Activated CD8-positive, alpha-beta T cell treated with anti-CD3 and anti-CD28 coated beads, Interleukin-2, amount 10 ng/mL, durations not matched to agents 7 days and 5 days (primary cell): ENCODE measurements around the gene PHF19. TPM values are rescaled to one million over a fixed set of nuclear protein-coding genes. Genes with fewer than 3 reads are reported as not detected.

Experiments used
- ATAC-seq: fragments of 150-1000 bp; cut with Tn5 transposase; one replicate; pipeline ENCODE4 v1.10.0; 2021; ENCODE audit warnings: moderate library complexity
- CTCF ChIA-PET: fragments of 350-600 bp; sonication (Branson Sonifier 250); formaldehyde crosslinking; loops from one replicate; lab custom pipeline; 2021; ENCODE audit warnings: antibody characterized with exemption; lab: Charles Lee
- POLR2A ChIA-PET: fragments of 350-600 bp; sonication (Branson Sonifier 250); formaldehyde crosslinking; loops from one replicate; lab custom pipeline; 2021; ENCODE audit warnings: antibody characterized with exemption; lab: Charles Lee
- DNase-seq: peaks from one replicate; pipeline ENCODE4 v3.0.0-alpha.2; 2020
- H3K27ac Mint-ChIP-seq: one replicate; pipeline ENCODE4 v1.8.0; 2021; ENCODE audit warnings: mild to moderate bottlenecking, mixed read lengths
- H3K27me3 Mint-ChIP-seq: one replicate; pipeline ENCODE4 v1.8.0; 2021; ENCODE audit warnings: low read depth, mixed read lengths
- H3K36me3 Mint-ChIP-seq: one replicate; pipeline ENCODE4 v1.8.0; 2021; ENCODE audit warnings: low read depth, mixed read lengths
- H3K4me1 Mint-ChIP-seq: one replicate; pipeline ENCODE4 v1.8.0; 2021; ENCODE audit warnings: low read depth, mixed read lengths
- H3K4me3 Mint-ChIP-seq: one replicate; pipeline ENCODE4 v1.8.0; 2021; ENCODE audit warnings: mild to moderate bottlenecking, mixed read lengths
- H3K9me3 Mint-ChIP-seq: one replicate; pipeline ENCODE4 v1.8.0; 2022; ENCODE audit warnings: mixed read lengths; ENCODE audit not compliant: insufficient read depth
- total RNA-seq, 2 experiments: library from RNA; stranded (reverse); gene quantifications; one replicate each; pipeline ENCODE4 v1.2.3, GENCODE V29; 2021

PHF19 gene
- total RNA-seq, 2 experiments from 2014 or later, result 273 to 290 TPM

DNA sequence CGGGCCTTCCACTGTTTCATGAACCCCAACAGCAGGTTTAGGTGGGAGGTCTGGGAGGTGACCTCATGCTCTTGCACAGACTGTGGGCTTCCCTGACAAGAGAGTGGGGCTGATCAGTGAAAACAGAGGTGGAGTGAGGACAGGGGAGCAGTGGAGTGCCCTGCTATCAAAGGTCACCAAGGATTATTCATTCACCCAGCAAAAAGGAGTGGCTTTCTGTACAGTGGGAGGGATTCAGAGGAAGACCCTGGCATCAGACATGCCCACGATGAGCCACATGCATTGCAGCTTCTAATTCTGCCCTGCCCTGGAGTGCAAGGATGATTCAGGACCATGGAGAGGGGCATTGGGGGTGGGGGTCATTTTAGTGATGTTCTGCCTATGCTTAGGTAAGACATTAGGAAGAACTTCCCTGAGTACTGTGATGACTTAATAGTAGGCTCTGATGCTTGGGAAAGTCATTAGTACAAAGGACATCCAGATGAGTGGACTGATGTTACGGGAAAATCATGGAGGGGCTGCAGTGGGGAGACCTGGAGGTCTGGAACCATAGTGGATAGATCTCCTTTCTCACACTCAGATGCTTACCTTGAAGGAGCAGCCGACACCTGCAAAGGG is 36.8 kb upstream of the PHF19 start:
- H3K4me1 Mint-ChIP-seq, result peaks cover 86% of the 10 kb centered on the region
- peaks cover 5% of the 10 kb centered on the region for H3K9me3 Mint-ChIP-seq
- ChIA-PET POLR2A (interaction anchor here (0.6 to 12.2 kb wide), 6 partner anchors 10 to 28 kb away, joined by 3 to 119 read pairs (median 4); partner anchors contain the start of gene TRAF1), CTCF (interaction anchor here (3.6 kb wide), 1 partner anchor 13 kb away, joined by 26 read pairs; the partner anchor contains the start of gene TRAF1)
- peak; percentile 59 for DNase-seq
- H3K27ac Mint-ChIP-seq, result peak overlapping the region; percentile 27
- H3K36me3 Mint-ChIP-seq, result peaks cover 92% of the 10 kb centered on the region
- H3K27me3 Mint-ChIP-seq, result no peaks in the 10 kb centered on the region
- no peak overlapping the region for H3K4me3 Mint-ChIP-seq
- ATAC-seq, result no peak

DNA sequence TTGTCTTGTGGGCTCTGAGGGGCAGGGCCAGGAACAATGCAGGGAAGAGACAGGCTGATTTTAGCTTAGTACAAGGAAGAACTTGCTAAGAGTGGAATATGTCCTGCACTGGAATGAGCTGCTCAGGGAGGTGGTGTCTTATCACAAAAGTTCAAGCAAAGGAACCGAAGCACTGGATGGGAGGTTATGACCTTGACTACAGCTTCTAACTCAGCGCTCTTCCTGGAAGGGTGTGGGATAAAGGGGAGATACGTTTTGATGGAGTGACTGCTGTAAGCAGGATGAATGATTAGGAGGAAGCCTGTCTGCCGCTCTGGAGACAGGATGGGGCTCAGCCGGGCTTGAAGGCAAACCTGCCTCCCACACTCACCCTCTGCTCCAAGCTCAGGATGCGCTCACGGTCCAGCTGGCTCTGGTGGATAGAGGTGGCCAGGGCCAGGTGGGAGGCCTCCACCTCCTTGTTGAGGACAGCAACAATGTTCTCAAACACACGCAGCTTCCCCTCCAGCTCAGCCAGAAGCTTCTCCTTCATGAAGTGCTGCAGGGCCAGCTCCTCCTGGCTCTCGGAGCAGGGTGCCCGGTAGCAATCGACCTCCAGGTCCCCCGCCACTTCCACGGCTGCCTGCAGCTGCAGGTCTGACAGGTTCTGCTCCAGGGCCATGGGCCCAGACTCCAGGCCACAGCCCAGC is 36.1 kb upstream of the PHF19 start:
- ATAC-seq (no peak), DNase-seq (no peak)
- peak overlapping the region; percentile 30 for H3K27ac Mint-ChIP-seq
- H3K36me3 Mint-ChIP-seq, result peaks cover 90% of the 10 kb centered on the region
- H3K27me3 Mint-ChIP-seq, result no peaks in the 10 kb centered on the region
- CTCF ChIA-PET, result no interaction called here
- H3K4me3 Mint-ChIP-seq, result no peak overlapping the region
- POLR2A ChIA-PET, result interaction anchor here (0.6 to 12.2 kb wide), 7 partner anchors 8 to 39 kb away, joined by 3 to 119 read pairs (median 5); partner anchors contain the start of gene TRAF1
- H3K9me3 Mint-ChIP-seq, result peaks cover 5% of the 10 kb centered on the region
- peaks cover 82% of the 10 kb centered on the region for H3K4me1 Mint-ChIP-seq

DNA sequence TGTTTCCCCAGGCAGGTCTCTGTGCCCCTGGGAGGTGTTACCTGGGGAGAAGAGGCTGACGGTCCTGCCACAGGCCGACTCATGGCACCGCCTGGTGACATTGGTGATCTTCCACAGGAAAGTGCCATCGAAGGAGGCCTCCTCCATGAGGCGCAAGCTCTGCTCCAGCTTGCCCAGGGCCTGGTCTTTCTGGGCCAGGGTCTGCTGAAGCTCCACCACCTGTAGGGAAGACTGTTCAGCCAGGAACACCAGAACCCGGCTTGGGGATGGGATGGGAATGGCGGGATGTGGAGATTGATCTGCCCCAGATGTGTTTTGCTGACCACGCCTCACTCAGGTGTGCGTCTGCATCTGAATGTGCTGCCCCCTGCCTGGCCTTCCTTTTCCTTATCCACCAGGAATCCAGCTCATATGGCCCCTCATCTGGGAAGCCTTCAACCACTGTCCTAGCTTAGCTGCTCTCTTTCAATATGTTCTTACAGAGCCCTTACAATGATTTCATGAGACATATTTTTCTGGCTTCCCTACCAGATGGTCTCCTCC is 34.4 kb upstream of the PHF19 start:
- POLR2A ChIA-PET, result interaction anchor here (1.0 to 12.2 kb wide), 6 partner anchors 8 to 36 kb away, joined by 3 to 119 read pairs (median 8); partner anchors contain the start of gene TRAF1
- DNase-seq, result no peak
- Mint-ChIP-seq H3K4me1 (peaks cover 81% of the 10 kb centered on the region), H3K36me3 (peaks cover 89% of the 10 kb centered on the region), H3K27ac (peak overlapping the region; percentile 89), H3K4me3 (no peak overlapping the region), H3K27me3 (no peaks in the 10 kb centered on the region), H3K9me3 (no peaks in the 10 kb centered on the region)
- CTCF ChIA-PET, result interaction anchor here (0.8 to 3.5 kb wide), 3 partner anchors 13 to 24 kb away, joined by 3 to 20 read pairs (median 4); partner anchors contain the start of gene TRAF1
- no peak for ATAC-seq

DNA sequence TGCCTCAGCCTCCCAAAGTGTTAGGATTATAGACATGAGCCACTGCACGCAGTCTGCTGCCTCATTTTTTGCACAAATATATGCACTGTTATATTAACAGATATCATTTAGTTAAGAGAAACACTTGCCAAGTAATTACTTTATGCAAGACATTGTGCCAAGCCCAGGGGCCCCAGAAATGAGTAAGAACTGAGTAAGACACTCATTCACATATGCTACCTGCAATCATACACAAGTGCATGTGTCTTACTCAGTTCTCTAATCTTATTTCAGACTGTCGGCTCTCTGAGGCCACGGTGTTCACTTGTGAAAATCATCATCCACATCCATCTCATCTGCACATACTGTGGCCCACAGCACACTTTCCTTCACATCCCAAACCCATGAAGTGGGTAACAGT is 33.7 kb upstream of the PHF19 start:
- ChIA-PET CTCF (interaction anchor here (1.1 to 3.5 kb wide), 2 partner anchors 14 to 25 kb away, joined by 3 to 20 read pairs; partner anchors contain the start of gene TRAF1), POLR2A (interaction anchor here (1.0 to 12.2 kb wide), 5 partner anchors 9 to 35 kb away, joined by 3 to 119 read pairs (median 7); partner anchors contain the start of gene TRAF1)
- no peaks in the 10 kb centered on the region for H3K9me3 Mint-ChIP-seq
- DNase-seq, result no peak
- peaks cover 91% of the 10 kb centered on the region for H3K36me3 Mint-ChIP-seq
- peak overlapping the region; percentile 89 for H3K27ac Mint-ChIP-seq
- H3K27me3 Mint-ChIP-seq, result no peaks in the 10 kb centered on the region
- no peak for ATAC-seq
- H3K4me3 Mint-ChIP-seq, result no peak overlapping the region
- H3K4me1 Mint-ChIP-seq, result peaks cover 83% of the 10 kb centered on the region

DNA sequence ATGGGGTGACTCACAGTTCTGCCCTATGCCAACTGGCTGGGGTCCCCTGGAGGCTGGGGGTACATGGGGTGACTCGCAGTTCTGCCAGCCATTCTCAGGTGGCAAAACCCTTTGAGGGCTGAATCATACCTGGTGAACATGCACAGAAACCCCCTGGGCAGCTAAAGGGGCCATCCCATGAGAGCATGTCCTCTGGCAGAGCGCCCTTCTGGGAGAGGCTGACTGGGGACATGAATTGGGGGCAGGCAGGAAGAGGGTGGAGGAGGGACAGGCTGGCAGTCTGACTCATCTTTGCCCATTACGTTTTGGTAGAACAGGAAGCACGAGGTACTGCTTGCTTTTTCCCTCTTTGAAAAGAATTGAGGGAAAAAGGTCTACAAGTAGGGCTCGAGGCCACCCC is 32.9 kb upstream of the PHF19 start:
- H3K27me3 Mint-ChIP-seq, result no peaks in the 10 kb centered on the region
- peaks cover 83% of the 10 kb centered on the region for H3K4me1 Mint-ChIP-seq
- peak overlapping the region; percentile 89 for H3K27ac Mint-ChIP-seq
- H3K4me3 Mint-ChIP-seq, result no peak overlapping the region
- peak; percentile 44 for ATAC-seq
- peak; percentile 60 for DNase-seq
- H3K36me3 Mint-ChIP-seq, result peaks cover 94% of the 10 kb centered on the region
- POLR2A ChIA-PET, result interaction anchor here (1.1 to 12.2 kb wide), 6 partner anchors 9 to 34 kb away, joined by 4 to 119 read pairs (median 6); partner anchors contain the start of gene TRAF1
- CTCF ChIA-PET, result interaction anchor here (3.5 kb wide), 1 partner anchor 15 kb away, joined by 20 read pairs; the partner anchor contains the start of gene TRAF1
- H3K9me3 Mint-ChIP-seq, result no peaks in the 10 kb centered on the region

DNA sequence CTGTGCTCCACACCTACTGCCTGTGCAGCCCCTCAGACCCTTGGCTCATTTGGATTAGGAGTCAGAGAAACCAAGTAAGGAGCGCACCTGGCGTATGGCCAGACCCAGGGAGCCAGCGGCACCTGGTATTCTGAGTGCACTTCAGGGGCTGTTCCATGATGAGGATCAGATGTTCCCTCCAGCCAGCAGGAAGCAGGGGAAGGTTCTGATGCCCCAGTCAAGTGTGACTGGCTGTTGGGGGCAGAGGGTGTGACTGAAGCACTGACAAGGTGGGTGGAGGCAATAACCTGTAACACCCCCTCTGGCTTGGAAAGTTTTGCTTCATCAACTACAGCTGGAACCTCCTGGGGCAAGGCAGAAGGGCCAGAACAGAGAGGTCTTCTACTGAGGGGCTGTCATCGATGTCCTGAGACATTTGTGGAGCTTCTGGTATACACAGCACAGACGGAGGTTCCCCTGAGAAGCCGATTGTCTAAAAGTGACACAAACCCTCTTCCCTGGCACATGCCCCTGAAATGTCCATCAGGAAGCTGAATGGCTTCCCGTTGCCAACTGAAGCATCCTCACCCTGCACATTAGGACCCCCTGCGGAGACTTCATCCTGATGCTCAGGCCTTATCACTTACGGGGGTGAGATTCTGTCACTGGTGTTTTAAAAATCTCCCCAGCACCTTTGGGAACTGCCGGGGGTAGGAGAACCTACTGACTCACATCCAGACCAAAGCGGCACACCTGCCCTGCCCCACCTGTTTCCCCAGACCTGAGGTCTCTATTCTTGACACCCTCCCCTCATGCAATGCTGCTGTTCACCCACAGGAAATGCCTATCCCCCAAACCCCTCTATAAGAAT is 28.6 kb upstream of the PHF19 start:
- H3K36me3 Mint-ChIP-seq, result peaks cover 91% of the 10 kb centered on the region
- CTCF ChIA-PET, result interaction anchor here (1.3 to 4.3 kb wide), 5 partner anchors 10 to 76 kb away, joined by 3 to 28 read pairs (median 5); no protein-coding TSS in a partner anchor

DNA sequence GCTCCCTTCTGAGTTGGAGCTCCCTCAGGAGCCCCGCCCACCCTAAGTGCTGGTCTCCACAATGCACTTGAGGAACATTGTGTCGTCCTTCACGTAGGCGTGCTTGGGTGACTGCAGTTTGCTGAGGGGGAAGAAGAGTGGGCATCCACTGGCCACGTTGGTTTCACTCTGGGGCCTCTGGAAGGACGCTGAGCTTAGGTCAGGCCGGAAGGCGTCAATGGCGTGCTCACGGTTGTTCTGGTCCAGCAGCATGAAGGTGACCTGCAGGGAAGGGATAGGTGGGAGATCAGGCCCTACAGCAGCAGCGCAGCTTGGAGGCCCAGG is 28.0 kb upstream of the PHF19 start:
- CTCF ChIA-PET, result interaction anchor here (1.0 to 4.3 kb wide), 8 partner anchors 9 to 76 kb away, joined by 3 to 28 read pairs (median 5); no protein-coding TSS in a partner anchor
- Mint-ChIP-seq H3K4me3 (no peak overlapping the region), H3K27me3 (no peaks in the 10 kb centered on the region), H3K4me1 (peaks cover 90% of the 10 kb centered on the region), H3K27ac (peak overlapping the region; percentile 88), H3K9me3 (no peaks in the 10 kb centered on the region), H3K36me3 (peaks cover 90% of the 10 kb centered on the region)
- no peak for ATAC-seq
- DNase-seq, result no peak
- POLR2A ChIA-PET, result interaction anchor here (1.1 to 6.1 kb wide), 11 partner anchors 9 to 34 kb away, joined by 3 to 72 read pairs (median 9); partner anchors contain the start of genes PHF19 and TRAF1

More for the DNA sequence above, 28.6 kb upstream of the PHF19 start:
- Mint-ChIP-seq H3K4me1 (peaks cover 90% of the 10 kb centered on the region), H3K27ac (peak overlapping the region; percentile 88), H3K9me3 (no peaks in the 10 kb centered on the region), H3K27me3 (no peaks in the 10 kb centered on the region), H3K4me3 (peak overlapping the region; percentile 20)
- DNase-seq (peak; percentile 58), ATAC-seq (peak; percentile 61)
- POLR2A ChIA-PET, result interaction anchor here (1.3 to 6.1 kb wide), 8 partner anchors 9 to 34 kb away, joined by 3 to 72 read pairs (median 20); partner anchors contain the start of genes PHF19 and TRAF1

DNA sequence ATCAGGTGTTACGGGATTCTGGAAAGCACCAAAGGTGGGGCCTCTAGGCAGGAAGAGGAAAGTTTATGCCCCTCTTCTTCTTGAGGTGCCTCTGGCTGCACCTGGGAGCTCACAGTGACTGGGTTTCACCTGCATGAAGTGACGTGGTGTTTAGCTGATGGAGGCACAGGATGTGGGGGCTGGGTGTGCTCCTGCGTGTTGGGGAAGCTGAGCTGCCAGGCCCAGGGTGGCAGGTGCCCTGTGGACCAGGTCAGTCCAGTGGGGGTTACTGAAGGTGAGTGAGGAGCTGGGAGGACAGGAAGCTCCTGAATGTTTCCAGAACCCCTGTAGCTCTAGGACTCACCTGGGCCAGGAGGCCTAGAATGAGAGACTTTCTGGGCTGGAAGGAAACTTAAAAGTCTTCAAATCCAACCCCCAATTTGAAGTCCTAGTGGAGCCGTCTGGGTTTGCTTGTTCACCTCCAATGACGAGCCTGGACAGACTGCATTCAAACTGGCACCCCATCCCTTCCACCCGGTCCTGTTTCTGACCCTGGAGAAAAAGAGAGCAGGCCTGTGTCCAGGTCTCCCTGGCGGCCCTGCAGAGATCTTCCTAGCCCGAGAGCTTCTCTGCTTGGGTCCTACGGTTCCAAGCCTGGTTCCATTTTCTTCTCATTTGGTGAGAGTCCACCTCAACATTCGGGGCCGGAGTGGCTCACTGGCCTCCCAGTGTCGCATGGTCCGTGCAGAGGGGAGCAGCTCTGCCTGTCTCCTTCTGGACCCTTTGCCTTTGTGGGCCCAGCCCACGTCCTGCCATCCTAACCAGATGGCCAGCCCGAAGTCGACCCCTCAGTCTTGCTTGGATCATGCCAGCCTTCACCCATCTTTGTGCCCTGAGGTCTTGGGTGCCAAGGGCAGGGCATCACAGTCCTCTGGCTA is 27.3 kb upstream of the PHF19 start:
- Mint-ChIP-seq H3K9me3 (no peaks in the 10 kb centered on the region), H3K4me1 (peaks cover 90% of the 10 kb centered on the region), H3K27ac (peak overlapping the region; percentile 88), H3K4me3 (no peak overlapping the region), H3K27me3 (no peaks in the 10 kb centered on the region), H3K36me3 (peaks cover 89% of the 10 kb centered on the region)
- ATAC-seq (peak; percentile 55), DNase-seq (peak; percentile 69)
- POLR2A ChIA-PET, result interaction anchor here (0.7 to 6.1 kb wide), 18 partner anchors 8 to 35 kb away, joined by 3 to 72 read pairs (median 5); partner anchors contain the start of genes PHF19 and TRAF1
- CTCF ChIA-PET, result interaction anchor here (0.7 to 4.3 kb wide), 17 partner anchors 9 to 77 kb away, joined by 3 to 28 read pairs (median 4); no protein-coding TSS in a partner anchor

DNA sequence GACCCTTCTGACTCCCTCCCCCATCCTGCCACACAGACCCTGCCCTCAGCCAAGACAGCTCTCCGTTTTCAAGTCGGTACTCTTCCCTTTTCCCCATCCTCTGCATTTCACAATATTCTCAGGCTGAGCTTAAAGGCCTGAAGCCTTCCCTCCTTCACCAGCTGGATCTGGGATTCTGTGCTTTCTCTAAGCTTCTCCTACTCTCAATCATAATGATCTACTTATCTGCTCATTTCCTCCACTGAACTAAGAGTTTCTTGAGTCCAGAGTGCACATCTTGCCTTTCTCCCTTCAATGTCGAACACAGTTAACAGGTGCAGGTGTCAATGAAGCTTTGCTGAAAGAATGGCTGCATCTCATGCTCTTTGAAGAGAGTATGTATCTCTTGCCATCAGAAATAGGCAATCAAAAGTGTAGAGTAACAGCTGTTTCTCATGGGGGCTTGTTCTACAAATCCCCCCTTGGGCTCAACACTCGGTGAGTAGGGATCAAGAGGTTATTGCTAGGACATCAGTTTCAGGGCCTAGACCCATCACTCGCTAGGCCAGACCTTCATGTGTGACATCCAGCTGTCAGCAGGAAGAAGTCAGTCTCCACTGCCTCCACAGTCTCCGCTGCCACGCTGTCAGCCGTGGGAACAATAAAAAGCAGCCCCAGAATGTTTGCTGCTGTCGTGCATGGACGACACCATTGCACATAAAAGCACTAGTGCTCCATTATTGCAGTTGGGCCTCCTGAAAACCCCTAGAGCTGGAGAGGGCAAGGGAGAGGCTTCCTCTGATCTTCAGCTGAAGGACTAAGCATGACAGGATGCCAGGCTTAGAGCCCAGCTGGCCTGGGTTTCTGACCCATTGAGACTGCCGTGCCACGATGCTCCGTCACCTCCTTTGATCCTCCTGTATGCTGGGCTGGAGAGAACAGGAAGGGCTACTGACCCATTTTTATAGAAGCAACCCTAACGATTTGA is 25.9 kb upstream of the PHF19 start:
- Mint-ChIP-seq H3K36me3 (peaks cover 86% of the 10 kb centered on the region), H3K9me3 (no peaks in the 10 kb centered on the region), H3K4me3 (no peak overlapping the region), H3K27ac (peak overlapping the region; percentile 88), H3K4me1 (peaks cover 93% of the 10 kb centered on the region), H3K27me3 (no peaks in the 10 kb centered on the region)
- CTCF ChIA-PET, result interaction anchor here (0.9 to 4.3 kb wide), 12 partner anchors 10 to 79 kb away, joined by 3 to 28 read pairs (median 6); no protein-coding TSS in a partner anchor
- ATAC-seq (no peak), DNase-seq (no peak)
- POLR2A ChIA-PET, result interaction anchor here (0.9 to 6.1 kb wide), 15 partner anchors 11 to 219 kb away, joined by 3 to 72 read pairs (median 4); partner anchors contain the start of genes PHF19 and TRAF1
